ENCODE data around the gene MRPL33.

MRPL33 gene

DNA sequence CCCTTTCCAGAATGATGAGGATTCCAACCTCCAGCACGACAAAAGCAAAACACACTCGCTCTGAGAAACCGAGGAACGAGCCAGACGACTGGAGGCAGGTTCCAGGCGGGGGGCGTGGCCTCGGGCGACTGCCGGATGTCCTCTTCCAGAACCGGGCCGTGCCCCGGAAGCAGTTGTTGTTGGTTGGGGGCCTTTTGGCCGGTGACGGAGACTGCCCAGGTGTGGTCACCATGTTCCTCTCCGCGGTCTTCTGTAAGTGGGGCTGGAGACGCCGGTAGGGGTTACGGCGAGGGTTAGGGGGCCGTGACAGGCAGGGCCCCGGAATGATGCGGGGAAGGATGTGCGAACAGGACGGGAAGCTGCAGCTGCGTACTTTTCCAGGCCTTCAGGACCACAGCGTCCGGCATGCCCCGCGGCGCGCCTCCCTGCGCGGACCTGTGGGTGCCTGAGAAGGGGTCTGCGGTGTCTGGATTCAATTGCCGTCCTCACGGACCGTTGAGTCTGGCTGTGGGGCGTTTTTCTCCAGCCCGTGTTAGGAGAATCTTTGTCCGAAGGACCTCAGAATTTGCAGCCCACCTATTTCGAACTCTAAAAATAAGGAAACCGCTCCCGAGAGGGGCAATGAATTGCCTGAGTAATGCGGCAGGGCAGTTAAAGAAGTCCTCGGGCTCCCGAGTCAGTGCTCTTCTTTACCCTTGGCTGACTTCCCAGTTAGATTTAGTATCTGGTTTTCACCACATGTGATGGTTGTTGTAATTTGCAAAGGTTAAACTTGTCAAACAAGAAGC lies at the start of gene MRPL33:
Gene MRPL33 (plus strand): TSS at position 172 of the 788 bp plus-strand sequence. CDS start 59 bp downstream, at position 231.
- peak; percentile 64 to 79 for DNase-seq (ENCODE audit: low read depth in 2 of 2)

DNA sequence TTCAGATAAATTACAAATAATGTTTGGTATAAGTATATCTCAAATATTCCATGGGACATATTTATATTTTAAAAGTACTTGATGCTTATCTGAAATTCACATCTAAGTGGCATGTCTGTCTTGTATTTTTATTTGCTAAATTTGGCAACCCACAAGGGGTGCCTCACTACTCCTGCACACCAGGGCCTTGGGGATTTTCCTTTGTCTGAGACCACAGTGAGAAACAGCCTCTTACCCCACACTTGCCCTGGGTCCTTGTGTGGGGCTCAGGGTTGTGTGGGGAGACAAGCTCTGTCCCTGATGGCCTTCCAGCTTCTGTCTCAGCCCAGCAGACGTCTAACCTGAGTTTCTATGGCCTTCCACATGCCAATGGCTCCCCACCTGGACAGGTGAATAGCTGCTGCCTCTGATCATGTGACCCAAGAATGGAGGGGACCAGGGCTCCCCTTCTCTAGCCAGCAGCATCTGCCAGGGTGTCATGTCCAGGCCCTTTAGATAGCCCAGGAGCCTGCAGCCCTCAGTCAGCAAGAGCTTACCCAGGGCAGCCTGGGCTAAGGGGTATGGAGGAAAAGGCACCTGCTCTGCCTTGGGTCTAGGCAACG lies 49.5 kb upstream of the MRPL33 start:
- no peak for DNase-seq (ENCODE audit: low read depth in 2 of 2)

DNA sequence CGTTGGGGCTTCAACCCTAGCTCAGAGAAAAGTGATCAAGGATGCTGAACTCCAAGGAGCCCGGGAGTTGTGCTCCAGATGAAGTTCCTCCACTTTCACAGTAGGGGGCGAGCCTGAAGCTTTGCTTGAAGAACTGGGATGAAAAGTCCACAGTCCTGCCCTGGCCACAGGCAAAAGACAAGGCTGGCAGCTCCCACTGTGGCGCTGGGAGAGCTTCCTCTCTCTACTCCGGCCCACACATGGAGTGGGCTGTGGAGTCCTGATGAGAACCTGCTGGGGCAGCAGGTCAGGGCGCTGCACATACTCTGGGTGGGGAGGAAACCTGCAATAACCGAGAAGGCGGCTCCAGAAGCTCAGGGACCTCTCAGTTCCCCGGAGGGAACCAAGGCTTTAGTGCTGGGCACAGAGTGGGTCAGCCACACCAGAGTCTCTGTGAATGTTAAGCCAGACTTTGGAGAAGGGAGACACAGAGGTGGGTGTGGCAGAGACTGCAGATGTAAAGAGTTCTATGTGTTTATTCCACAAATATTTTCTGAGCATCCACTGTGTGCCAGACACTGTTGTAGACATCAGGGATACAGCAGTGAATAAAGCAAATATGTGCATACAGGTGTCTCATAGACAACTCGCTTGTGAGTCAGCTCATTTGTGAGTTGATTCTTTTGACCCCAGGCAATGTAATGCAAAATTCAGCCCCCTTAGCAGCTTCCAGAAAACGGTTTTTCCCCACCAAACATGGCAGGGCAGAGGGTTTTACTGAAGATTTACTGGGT lies 48.0 kb upstream of the MRPL33 start:
- DNase-seq (ENCODE audit: low read depth in 2 of 2), result peak in 1 of 2 experiments; percentile 33

DNA sequence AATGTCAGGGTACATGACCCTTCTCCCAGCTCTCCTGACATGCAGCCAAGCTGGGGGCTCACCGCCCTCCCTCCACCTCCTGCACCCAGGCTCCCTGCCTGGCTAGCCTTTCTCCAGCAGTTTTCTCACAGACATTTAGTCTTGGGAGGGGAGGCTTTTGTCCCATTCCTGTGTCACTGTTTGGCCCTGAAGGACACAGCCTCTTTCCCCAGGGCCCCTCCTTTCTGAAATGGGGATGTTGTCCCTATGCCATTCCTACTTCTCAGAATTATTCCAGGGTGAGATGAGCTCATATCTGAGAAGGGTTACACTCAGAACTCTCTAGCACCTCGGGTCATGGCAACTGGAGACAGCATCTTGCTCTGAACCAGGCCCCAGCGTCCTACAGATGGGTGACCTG lies 47.3 kb upstream of the MRPL33 start:
- no peak for DNase-seq (ENCODE audit: low read depth in 2 of 2)

DNA sequence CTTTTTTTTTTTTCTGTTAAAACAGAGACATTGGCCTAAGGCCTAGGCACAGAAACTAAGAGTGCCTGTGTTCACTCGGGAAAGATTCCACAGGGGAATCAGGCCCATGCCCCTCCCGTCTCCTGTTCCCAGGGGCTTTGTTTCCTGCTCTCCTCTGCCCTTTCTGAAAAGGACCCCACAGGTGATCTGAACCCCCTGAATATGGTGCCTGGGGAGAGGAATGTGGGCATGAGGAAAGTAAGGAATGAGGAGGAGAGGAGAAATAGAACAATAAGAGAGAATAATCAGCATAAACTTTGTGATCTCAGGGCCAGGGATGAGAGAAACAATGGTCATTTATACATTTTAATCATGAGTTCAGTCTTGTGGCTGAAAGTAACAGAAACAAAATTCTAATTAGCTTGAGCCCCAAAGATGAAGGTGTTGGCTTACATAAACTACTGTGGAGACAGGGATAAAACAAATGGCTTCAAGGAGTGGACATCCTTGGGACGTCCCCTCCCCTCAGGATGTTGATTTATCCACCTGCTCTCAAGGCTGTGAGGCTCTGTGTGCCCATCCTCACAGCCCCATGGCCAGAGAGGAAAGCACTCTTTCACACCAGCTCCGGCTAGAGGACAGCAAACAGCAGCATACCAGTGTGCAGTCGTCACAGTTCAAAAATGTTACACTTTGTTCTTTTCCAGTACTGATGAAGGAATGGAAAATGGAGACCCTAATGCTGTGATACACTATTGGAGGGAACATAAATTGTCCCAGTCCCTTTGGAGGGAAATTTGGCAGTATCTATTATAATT lies 46.4 kb upstream of the MRPL33 start:
- DNase-seq (ENCODE audit: low read depth in 2 of 2), result no peak

DNA sequence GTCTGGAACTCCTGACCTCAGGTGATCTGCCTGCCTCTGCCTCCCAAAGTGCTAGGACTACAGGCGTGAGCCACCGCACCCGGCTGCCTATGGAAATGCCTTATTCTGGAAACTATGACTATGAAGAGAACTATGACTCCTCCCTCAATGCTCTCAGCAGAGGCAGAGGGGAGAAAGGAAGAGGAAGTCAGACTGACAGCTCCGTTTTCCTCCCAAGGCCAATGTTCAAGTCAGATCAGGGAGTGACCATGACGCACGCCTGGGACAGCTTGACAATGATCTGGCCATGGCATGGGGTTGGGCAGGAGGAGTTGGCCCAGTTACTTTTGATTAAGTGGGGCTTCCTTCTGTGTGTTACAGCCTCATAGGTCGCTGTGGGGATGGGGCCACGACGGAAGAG lies 44.3 kb upstream of the MRPL33 start:
- no peak for DNase-seq (ENCODE audit: low read depth in 2 of 2)

DNA sequence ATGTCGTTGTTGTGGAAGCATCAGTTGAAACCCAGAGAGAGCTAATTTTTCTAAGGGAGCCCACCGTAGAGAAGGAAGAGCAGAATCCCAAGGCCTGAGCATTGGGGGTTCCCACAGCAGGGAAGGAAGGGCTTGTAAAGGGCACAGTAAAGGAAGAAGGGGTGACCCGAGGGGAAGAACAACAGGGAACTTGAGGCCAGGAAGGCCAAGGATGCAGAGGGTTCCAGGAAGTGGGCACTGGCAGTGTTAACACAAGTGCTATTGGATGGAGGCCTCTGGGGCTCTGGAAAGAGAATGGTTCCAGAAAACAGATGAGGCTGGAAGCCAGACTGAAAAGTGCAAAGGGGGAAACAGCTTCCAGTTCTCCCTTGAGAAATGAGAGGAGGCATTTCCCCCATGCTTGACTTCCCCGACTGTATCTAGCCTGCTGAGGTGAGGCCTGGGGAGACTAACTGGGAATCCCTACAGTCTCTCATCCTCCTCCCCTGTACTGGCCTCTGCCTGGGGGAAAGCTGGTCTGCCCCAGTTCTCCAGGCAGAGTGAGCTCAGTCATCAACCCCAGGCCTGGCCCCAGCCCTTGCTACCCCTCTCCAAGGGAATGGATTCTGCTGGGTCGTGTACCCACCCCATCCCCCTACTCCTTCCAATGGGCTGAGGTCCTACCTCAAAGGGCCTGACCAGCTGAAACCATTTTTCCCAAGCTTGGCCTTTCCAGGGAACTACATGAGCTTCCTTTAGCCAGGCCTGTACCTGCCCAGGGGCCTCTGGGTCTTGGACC lies 43.2 kb upstream of the MRPL33 start:
- no peak for DNase-seq (ENCODE audit: low read depth in 2 of 2)

DNA sequence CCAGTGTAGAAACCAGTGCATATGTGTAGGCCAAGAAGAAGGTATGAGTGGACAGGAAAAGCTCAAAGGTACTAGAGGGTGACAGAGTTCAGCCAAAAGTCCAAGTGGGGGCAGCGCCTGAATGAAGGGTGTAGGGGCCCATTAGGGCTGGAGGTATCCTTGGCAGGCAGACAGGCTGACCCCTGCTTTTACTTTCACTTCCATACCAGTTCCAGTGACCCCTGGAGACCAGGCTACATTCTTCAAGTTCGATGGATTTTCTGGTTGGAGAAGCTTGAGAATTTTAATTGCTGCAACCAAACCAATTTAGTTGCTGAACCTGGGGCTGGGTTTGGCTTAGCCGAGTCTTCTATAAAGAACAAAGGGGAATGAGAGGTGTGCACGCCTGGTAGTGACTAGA lies 42.3 kb upstream of the MRPL33 start:
- no peak for DNase-seq (ENCODE audit: low read depth in 2 of 2)

DNA sequence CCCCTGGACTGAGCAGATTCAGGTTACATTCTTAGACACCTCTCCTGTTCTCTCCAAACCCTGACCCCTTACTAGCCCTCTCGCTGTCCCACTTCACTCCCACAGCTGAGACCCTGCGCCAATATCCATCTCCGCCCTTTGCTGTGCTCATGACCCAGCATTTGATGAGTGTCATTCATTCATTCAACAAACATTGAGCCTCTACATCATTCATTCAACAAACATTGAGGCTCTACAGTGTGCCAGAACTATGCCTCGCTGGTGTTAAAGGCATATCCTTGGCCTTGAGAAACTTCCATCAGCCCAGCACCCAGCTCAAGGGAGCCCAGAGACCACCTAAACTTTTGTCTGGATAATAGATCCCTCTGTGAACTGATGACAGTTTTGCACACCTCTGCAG lies 41.9 kb upstream of the MRPL33 start:
- DNase-seq (ENCODE audit: low read depth in 2 of 2), result no peak

DNA sequence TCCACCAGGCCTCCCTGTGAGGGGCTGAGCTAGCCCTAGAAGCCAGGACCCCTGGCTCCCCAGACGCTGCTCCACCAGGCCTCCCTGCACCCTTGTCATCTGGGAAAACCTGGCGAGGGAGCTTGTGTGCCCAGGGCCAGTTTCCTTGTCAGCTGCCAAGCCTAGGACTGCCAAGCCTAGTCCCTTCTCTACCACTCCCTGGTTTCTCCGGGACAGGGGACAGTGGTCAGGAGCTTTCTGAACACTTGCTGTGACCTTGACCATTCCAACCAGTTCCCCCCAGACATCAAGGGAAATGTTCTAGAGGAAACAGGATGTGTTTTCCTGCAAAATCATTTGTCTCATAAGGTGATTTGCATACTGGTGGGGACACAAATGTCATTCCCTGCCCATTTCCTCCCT lies 41.3 kb upstream of the MRPL33 start:
- DNase-seq (ENCODE audit: low read depth in 2 of 2), result no peak

DNA sequence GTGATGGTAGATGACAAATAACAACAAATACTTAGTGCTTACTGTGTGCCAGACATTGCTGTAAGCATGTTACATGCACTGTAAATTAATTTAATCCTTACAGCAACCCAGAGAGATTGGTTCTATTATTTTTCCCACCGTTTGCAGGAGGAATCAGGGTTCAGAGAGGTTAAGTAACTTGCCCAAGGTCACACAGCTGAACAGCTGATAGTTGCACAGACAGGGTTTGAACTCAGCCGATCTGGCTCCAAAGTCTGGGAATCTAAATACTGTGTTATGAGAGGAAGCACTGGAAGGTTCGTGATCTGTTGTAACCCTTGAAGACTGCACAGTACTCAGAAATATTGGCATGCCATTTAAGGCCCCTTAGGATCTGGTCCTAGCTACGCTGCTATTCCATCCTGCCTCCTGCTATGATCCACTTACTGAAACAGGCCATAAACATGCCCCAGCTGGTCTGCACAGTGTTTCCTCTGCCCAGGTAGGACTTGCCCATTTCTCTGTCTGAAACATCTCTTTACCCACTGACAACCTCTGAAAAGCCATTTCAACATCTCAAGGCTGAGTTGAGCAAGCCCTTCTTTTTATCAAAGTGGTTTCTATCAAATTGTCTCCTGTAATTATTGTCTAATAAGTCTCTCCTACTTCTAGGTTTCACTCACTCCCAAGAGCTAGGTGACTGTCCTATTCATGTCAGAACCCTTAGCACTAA lies 40.4 kb upstream of the MRPL33 start:
- DNase-seq (ENCODE audit: low read depth in 2 of 2), result no peak

DNA sequence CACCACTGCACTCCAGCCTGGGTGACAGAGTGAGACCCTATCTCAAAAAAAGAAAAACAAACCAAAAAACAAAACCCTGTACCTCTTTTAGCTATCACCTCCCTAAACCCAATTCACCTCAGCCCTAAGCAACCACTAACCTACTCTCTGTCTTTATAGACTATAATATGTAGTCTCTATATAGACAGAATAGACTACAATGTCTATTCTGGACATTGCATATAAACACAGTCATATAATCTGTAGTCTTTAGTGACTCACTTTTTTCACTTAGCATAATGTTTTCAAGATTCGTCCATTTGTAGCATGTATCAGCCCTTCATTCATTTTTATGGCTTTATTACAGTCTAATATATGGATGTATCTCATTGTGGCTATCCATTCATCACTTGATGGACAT lies 37.2 kb upstream of the MRPL33 start:
- no peak for DNase-seq (ENCODE audit: low read depth in 2 of 2)

DNA sequence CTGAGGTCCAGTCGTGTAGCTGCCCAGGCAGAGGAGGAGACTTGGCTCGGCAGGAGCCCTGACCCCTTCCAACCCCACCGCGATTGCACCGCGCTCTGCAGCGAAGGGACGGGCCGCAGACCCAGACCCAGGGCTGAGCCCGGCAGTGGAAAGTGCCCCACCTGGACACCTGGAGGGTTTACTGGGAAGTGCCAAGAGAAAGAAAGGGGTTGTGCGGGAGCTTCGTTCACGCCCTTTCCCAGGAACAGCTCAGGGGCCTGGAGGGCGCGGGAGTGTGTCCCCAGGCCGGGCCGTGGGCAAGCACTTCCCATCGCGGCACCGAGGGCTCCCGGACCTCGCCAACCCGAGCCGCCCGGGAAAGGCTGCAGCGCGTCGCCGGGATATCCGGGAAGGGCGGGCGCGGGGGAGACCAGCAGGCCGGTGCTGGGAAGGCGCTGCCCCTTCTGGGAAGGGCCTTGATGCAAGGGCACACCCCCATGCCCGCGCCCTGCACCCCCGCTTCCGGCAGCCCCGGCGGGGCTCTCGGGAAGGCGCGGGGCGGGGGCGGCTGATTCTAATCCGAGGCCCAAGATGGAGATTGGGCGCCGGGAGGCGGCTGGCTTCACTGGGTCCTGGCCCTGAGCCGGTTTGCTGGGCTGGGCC lies 36.1 kb upstream of the MRPL33 start:
- peak in 1 of 2 experiments; percentile 43 for DNase-seq (ENCODE audit: low read depth in 2 of 2)

DNA sequence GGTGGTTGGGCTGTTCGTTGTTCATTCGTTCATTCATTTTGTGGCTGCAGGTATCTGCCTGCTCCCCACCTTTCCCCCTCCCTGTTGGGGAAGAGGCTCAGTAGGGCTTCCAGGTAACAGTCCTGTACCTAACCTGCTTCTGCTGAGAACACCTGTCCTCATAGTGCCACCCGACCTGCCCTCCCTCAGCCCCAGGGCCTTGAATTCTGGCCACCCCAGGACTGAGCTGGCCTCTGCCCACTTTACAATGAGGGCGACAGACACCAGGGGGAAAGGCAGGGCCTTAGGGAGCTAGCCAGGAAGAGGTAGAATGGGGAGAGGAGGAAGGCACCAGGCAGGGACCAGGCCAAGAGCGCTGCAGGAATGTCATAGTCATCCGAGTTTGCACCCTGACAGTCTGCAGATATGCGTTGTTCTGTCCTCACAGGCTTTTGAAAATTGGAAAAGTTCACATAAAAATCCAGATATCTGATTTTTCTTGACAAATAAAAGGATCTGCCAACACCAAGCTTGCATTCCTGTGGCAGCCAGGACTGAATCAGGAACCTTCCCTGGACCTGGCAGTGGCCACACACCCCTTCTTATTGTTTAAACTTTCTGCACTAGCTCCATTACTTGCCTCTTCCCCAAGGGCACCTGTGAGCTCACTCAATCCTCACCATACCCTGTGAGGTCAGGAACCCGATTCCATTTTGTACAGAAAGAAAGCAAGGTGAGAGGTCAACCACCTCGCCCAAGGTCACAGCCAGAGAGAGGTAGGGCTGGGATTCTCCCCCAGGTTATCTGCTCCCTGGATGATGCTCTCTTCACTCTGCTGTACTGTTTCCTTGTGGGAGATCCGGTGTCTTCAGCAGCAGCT lies 35.3 kb upstream of the MRPL33 start:
- DNase-seq (ENCODE audit: low read depth in 2 of 2), result no peak

DNA sequence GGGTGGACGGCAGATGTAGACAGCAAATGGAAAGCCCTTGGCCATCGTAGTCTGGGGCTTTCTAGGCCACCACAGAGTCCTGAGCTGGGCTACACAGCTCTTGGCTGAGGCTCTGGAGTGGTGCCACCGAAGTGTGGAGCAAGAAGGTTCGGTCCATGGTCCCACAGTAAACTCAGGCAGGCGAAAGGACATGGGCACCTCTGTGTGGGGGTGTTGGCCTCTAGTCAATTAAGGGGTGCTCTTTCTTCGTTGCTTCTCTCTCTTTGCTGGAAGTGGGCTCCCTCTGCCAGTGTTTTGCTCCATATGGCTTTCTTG lies 34.7 kb upstream of the MRPL33 start:
- no peak for DNase-seq (ENCODE audit: low read depth in 2 of 2)

DNA sequence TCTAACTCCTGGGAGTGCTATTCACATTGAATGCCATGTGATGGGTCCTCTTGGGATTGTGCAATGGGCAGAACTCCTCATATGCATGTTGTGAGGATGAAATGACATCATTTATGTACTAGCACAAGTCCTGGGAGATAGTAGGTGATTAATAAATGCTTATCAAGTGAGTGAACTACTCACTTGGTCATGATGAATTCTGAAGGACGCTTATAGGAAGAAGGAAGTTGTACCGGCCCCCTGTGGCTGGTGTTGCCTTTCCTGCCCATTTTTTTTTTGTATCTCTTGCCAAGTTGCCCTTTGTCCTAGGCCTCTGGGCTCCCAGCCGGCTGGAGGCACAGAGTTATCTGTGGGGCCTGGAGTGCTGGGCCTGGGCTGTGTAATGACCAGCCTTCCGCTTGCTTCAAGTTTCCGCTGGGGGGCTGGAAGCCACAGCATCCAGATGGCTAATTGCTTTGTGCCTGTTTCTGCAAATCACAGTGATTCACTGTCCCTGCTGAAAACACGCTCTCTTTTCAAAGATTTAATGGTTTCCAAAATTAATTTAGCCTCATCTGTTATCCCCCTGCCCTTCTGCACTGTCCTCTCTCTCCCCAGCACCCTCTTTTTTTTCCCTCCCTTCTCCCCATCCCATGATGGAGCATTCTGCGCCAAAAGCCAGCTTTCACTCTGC lies 33.7 kb upstream of the MRPL33 start:
- no peak for DNase-seq (ENCODE audit: low read depth in 2 of 2)

DNA sequence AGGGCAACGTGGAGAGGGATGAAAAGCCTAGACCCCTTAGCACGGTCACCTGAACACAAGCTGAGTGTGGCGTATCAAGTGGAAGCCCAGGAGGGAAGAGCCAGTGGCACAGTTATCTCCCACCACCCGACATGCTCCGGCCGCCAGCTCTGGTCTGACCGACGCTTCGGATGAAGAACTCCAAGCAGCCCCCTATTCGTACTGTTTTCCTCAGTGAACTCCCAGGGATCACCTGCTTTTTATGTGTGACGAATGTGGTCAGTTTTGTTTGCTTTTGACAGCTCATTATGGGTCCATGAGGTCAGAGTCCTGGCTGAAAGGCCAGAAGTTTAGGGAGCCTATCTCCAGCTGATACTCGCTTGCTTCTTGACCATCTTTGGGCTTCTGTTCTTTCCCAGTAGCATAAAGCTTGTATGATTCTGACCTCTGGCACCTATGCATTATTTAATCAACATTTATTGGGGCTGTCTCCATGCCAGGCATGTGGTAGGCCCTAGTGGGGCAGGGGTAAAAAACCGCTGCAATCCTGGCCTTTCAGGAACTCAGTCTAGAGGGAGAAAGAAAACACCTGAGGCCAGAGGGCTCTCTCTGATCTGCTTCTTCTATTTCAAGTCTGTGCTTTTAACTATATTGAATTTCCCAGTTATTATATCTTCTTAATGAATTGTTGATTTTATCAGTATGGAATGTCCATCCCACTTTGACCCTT lies 33.0 kb upstream of the MRPL33 start:
- no peak for DNase-seq (ENCODE audit: low read depth in 2 of 2)

DNA sequence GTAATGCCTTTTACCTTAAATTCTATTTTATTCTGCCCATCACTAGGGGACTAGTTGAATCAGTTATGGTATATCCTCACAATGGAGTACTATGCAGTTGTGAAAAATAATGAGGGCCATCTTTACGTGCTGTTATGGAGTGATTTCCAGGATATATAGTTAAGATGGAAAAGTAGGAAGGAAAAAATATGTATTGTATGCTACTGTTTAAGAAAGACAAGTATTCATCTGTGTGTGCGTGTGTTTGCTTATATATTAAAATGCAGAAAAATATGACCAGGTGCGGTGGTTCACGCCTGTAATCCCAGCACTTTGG lies 32.5 kb upstream of the MRPL33 start:
- no peak for DNase-seq (ENCODE audit: low read depth in 2 of 2)
